Activated T-cell treated with anti-CD3 and anti-CD28 coated beads for 1 hour (primary cell): ENCODE measurements around the gene HOATZ.

Experiments
- DNase-seq: peaks from one replicate; pipeline ENCODE4 v3.0.0-alpha.2; 2020; ENCODE audit warnings: low read depth

Gene HOATZ

GRCh38 chr11:111514216-111515031, at the start of gene HOATZ:
HOATZ (plus strand) TSS chr11:111514778; CDS start chr11:111514785, 7 bp downstream.
- DNase-seq = no peak

- DNase-seq = no peak
These were observed 49.2 kb upstream of the HOATZ start for GRCh38 chr11:111465400-111465799.

GRCh38 chr11:111466615-111467014, 48.0 kb upstream of the HOATZ start:
- DNase-seq = no peak

GRCh38 chr11:111469200-111469599, 45.4 kb upstream of the HOATZ start:
- DNase-seq = no peak

- no peak for DNase-seq
These were observed 42.4 kb upstream of the HOATZ start for GRCh38 chr11:111472228-111472627.

- DNase-seq = no peak
These were observed 40.1 kb upstream of the HOATZ start for GRCh38 chr11:111474432-111474831.

- DNase-seq = no peak
These were observed 38.2 kb upstream of the HOATZ start for GRCh38 chr11:111476366-111476765.

- DNase-seq = no peak
These were observed 37.6 kb upstream of the HOATZ start for GRCh38 chr11:111476956-111477355.

GRCh38 chr11:111477898-111478297, 36.7 kb upstream of the HOATZ start:
- DNase-seq = no peak

GRCh38 chr11:111479666-111480065, 34.9 kb upstream of the HOATZ start:
- DNase-seq = no peak

- DNase-seq = no peak
These were observed 31.1 kb upstream of the HOATZ start for GRCh38 chr11:111483431-111483830.

- no peak for DNase-seq
These were observed 24.1 kb upstream of the HOATZ start for GRCh38 chr11:111490496-111490895.

GRCh38 chr11:111494040-111494439, 20.5 kb upstream of the HOATZ start:
- no peak for DNase-seq

GRCh38 chr11:111499483-111499882, 15.1 kb upstream of the HOATZ start:
- DNase-seq = no peak

GRCh38 chr11:111500481-111500880, 14.1 kb upstream of the HOATZ start:
- DNase-seq = no peak

GRCh38 chr11:111502611-111503010, 12.0 kb upstream of the HOATZ start:
- DNase-seq = no peak

GRCh38 chr11:111510311-111510710, 4.3 kb upstream of the HOATZ start:
- DNase-seq = no peak

- DNase-seq = no peak
These were observed 2.0 kb upstream of the HOATZ start, which contains the start of gene BTG4 for GRCh38 chr11:111512296-111513239. BTG4 (minus strand) TSS chr11:111512386; CDS start chr11:111498776, 13,610 bp downstream.

- no peak for DNase-seq
These were observed 1.4 kb upstream of the HOATZ start for GRCh38 chr11:111513240-111513605.

GRCh38 chr11:111515591-111515990, 1.0 kb downstream of the HOATZ start:
- DNase-seq = no peak

- no peak for DNase-seq
These were observed 4.1 kb downstream of the HOATZ start for GRCh38 chr11:111518668-111519067.

GRCh38 chr11:111520560-111520959, 6.0 kb downstream of the HOATZ start:
- DNase-seq = no peak

- no peak for DNase-seq
These were observed 6.6 kb downstream of the HOATZ start for GRCh38 chr11:111521135-111521534.
